DMS 273 (cell line): ENCODE measurements around the gene PSME4.

Experiments used
- DNase-seq: peaks from one replicate; lab custom pipeline; 2025; ENCODE audit not compliant: unreplicated experiment; lab: John Stamatoyannopoulos, UW

Gene PSME4

DNA sequence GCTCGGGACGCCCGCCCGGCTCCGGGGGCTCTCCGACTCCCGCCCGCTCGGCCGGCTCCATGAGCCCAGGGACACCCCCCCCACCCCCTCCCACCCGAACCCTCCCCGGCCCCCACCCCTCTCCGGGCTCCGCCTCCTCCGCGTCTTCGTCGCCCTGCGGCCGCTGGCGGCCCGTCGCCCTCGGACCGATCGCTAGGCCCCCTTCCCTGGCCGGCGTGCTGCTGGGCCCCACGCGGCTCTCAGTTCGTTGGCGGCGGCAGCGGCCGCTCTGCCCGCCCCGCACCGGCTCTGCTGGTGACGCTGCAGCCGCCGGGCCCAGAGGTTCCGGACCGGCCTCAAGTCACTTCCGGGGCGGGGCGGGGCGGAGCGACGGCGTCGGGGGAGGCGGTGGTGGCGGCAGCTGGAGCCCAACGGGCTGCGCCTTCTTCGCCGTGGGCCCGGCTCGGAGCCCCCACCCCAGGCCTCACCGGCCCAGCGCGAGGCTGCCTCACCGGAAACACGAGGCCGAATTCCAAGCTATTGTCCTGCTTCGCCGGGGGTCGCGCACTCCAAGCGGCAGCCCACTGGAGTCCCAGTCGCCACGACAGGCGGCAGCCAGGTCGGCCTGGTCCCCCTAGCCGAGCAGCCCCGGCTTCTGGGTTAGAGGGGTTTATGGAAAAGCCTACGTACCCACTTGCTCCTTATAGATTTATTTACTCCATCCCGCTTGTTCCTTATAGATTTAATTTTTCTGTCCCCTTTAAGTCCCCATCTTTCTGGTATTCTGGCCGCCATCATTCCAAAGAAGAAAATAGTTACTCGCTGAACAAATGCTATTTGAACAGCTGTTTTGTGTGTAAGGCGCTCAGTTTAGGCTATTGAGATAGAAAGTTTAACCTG lies at the start of gene PSME4:
Gene PSME4 (minus strand): TSS at position 270 of the 879 bp plus-strand sequence. CDS start 209 bp downstream, at position 61.
- DNase-seq, result peak; percentile 97

DNA sequence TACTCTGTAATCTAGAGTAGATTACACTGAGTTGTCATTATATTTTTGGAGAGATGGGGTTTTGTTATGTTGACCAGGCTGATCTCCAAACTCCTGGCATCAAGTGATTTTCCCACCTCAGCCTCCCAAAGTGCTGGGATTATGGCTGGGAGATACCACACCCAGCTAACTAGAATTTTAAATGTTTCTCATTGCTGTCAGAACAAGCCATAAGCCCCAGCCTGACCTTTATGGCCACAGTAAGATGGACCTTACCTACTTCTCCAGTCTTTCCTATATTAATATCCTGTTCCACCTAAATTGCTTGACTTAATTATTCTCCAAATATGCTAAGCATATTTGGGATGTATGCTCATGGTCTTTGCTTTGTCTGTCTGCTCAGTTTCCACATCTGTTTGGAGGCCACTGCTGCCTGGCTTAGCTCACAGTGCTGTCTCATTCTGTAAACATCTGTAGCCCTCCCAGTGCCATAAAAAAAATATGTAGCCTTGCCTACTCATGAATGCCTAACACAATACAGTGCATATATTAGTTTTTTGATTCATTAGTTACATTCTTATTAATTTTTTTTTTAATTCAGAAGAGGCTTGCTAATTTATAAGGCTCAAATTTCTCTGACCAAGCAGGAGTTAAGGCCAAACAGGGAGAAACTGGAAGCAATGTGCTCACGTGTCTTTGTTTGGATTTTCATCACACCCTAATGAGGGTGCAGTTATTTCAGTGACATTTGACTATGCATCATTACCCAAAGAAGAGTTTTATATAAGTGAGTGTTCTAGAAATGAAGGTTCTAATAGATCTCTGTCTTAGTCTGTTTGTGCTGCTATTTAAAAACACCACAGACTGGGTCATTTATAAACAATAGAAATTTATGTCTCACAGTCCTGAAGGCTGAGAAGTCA lies 45.3 kb upstream of the PSME4 start:
- DNase-seq, result no peak

DNA sequence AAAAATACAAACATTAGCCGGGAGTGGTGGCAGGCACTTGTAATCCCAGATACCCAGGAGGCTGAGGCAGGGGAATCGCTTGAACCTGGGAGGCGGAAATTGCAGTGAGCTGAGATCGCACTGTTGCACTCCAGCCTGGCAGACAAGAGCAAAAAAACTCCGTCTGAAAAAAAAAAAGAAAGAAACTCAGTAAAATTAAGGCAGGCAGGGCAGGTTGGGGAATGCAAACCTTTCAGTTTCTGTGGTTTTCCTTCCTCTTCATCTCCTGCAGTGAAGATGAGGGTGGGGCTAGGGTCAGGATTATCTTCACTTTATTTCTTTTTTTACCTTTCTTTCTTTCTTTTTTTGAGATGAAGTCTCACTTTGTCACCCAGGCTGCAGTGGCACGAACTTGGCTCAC lies 43.2 kb upstream of the PSME4 start:
- DNase-seq, result no peak

DNA sequence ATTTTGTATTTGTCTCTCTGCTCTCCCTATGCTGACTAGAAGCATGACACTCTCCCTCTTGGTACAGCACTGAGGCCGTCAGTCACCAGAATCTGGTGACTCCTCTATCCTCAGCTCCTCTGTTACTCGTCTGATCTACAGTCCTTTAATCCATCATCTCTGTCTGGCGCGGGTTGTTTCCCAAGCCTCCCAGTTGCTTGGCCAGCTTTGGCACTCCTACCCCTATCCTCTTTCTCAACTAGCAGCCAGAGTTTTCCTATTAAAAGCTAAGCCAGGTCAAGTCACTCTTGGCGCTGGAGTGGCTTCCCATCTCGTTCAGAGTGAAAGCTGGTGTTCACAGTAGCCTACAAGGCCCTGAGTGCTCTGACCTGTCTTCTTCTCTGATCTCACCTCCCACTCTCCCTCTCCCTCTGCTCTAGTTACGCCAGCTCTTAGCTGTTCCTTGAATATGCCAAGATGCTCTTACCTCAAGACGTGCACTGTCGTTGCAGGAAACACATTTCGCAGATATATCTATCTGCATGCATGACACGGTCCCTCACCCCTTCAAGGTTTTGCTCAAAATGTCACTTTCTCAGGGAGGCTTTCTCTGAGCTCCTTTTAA lies 41.8 kb upstream of the PSME4 start:
- DNase-seq, result no peak

DNA sequence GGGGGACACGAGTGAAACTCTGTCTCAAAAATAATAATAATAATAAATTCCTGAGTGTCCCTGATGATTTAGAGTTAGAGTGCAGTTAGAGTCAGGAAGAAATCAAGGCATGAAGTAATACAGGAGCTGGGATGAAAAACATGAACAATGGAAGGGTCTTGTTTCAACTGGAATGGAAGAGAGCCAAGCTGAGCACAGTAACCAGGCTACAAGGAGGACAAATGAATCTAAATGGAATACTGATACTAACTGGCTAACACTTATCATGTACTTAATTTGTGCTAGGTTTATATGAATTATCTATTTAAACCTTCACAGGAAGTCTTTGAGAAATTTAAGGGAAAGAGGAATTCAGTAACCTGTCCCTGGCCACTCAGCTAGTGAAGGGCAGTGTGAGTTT lies 38.8 kb upstream of the PSME4 start:
- no peak for DNase-seq

GRCh38 chr2:54008439-54008838 lies 37.6 kb upstream of the PSME4 start:
- no peak for DNase-seq

- no peak for DNase-seq
Measured at GRCh38 chr2:54000524-54000923, 29.7 kb upstream of the PSME4 start.

- DNase-seq, result no peak
Measured at GRCh38 chr2:54000122-54000521, 29.3 kb upstream of the PSME4 start.

GRCh38 chr2:53998834-53999233 lies 28.0 kb upstream of the PSME4 start:
- no peak for DNase-seq

DNA sequence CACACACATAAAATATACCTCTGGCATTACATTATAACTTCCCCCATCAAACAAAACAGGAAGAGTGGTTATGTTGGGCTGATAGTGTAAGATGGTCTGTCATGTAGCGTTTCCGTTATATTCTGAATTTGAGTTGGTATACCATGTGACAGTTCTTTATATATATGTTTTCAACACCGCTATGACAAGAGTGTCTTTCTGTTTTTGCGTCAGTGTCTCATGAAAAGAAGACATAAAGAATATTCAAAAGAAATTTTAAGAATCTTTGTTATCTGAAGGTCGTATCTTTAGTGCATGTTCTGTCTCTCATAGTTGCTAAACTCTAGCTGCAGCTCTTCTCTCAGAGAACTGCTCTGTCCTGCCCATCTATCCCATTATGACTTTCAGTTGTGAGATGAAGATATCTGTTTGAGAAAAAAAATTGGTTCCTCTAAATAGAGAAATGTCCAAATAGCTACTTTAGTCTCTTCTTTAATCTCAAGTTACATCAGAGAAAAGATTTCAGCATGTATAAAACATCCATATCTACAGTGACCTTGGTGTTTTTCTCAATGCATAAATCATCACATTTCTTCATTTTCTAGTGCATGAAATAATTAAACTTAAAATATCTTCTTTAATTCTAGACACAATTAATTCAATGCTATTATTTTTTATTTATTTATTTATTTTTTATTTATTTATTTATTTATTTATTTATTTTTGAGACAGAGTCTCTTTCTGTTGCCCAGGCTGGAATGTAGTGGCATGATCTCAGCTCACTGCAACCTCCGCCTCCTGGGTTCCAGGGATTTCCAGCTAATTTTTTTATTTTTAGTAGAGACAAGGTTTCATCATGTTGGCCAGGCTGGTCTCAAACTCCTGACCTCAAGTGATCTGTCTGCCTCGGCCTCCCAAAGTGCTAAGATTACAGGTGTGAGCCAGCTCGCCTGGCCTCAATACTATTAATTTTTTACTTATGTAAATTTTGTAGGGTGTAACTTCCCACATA lies 24.3 kb upstream of the PSME4 start:
- no peak for DNase-seq

- no peak for DNase-seq
Measured at GRCh38 chr2:53991948-53992347, 21.2 kb upstream of the PSME4 start.

GRCh38 chr2:53989210-53989862 lies 18.5 kb upstream of the PSME4 start:
- no peak for DNase-seq

GRCh38 chr2:53987336-53987921 lies 16.6 kb upstream of the PSME4 start:
- peak; percentile 60 for DNase-seq

DNA sequence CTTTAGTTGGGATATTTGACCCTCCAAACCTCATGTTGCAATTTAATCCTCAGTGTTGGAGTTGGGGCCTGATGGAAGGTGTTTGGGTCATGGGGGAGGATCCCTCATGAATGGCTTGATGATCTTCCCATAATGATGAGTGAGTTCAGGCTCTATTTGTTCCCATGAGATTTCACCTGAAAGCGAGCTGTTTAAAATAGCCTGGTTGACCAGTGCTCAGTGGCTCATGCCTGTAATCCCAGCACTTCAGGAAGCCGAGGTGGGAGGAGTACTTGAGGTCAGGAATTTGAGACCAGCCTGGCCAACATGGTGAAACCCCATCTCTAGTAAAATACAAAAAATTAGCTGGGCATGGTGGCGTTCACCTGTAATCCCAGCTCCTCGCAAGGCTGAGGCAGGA lies 14.9 kb upstream of the PSME4 start:
- no peak for DNase-seq

GRCh38 chr2:53969968-53970723 lies 647 bp downstream of the PSME4 start:
- peak; percentile 73 for DNase-seq

GRCh38 chr2:53969285-53969967 lies 1.4 kb downstream of the PSME4 start:
- peak; percentile 68 for DNase-seq

- peak; percentile 16 for DNase-seq
Measured at GRCh38 chr2:53964987-53965687, 5.7 kb downstream of the PSME4 start.
